GM23338 (cell line): ENCODE results near the gene CALM1. TPM values are rescaled to one million over a fixed set of nuclear protein-coding genes. Genes with fewer than 3 reads are reported as not detected.
A peak's percentile ranks its signal among the peaks of the same experiment; 100 is the strongest.

ENCODE experiments used
- ATAC-seq: fragments of 200-7000 bp; cut with Tn5 transposase; 3 replicates; pipeline ENCODE4 v1.9.1; 2020
- DNase-seq: peaks from one replicate; pipeline ENCODE4 v3.0.0-alpha.2; 2015; ENCODE audit warnings: low spot score
- H2AFZ ChIP-seq: fragments of 200-600 bp; sonication (generic); 2 replicates; pipeline ENCODE4 v1.8.0; 2016; ENCODE audit warnings: antibody characterized with exemption, mild to moderate bottlenecking, moderate library complexity
- H3F3A ChIP-seq: fragments of 200-600 bp; sonication (generic); replicated peaks from 2 replicates; pipeline ENCODE4 v1.8.0; 2017; ENCODE audit warnings: antibody characterized with exemption, mixed run types, low read depth
- H3K27ac ChIP-seq: fragments of 200-600 bp; sonication (generic); 2 replicates; pipeline ENCODE4 v1.6.1; 2016; ENCODE audit warnings: low read depth
- H3K27me3 ChIP-seq: fragments of 200-600 bp; sonication (generic); 2 replicates; pipeline ENCODE4 v1.8.0; 2016; ENCODE audit warnings: mild to moderate bottlenecking, mixed run types, moderate library complexity; ENCODE audit not compliant: insufficient read depth
- H3K36me3 ChIP-seq: fragments of 200-600 bp; sonication (generic); 2 replicates; pipeline ENCODE4 v1.8.0; 2016; ENCODE audit warnings: mild to moderate bottlenecking; ENCODE audit not compliant: insufficient read depth
- H3K4me1 ChIP-seq: fragments of 200-600 bp; sonication (generic); 2 replicates; pipeline ENCODE4 v1.8.0; 2016; ENCODE audit warnings: mild to moderate bottlenecking, moderate library complexity; ENCODE audit not compliant: insufficient read depth
- H3K4me2 ChIP-seq: fragments of 200-600 bp; sonication (generic); 2 replicates; pipeline ENCODE4 v1.7.1; 2017; ENCODE audit warnings: mixed run types
- H3K4me3 ChIP-seq: fragments of 200-600 bp; sonication (generic); 2 replicates; pipeline ENCODE4 v1.6.1; 2016; ENCODE audit warnings: mixed run types
- H3K79me2 ChIP-seq: fragments of 200-600 bp; sonication (generic); replicated peaks from 2 replicates; pipeline ENCODE4 v1.8.0; 2017; ENCODE audit warnings: mild to moderate bottlenecking; ENCODE audit not compliant: insufficient read depth
- H3K9me2 ChIP-seq: fragments of 200-600 bp; sonication (generic); 2 replicates; pipeline ENCODE4 v1.8.0; 2017; ENCODE audit not compliant: insufficient read depth
- H4K20me1 ChIP-seq: fragments of 200-600 bp; sonication (generic); replicated peaks from 2 replicates; pipeline ENCODE4 v1.8.0; 2017; ENCODE audit warnings: mild to moderate bottlenecking; ENCODE audit not compliant: insufficient read depth
- H3K27ac Mint-ChIP-seq: 2 replicates; pipeline ENCODE4 v1.8.0; 2020; ENCODE audit warnings: inconsistent platforms, mild to moderate bottlenecking, moderate library complexity, mixed read lengths
- H3K27me3 Mint-ChIP-seq: 3 replicates; pipeline ENCODE4 v1.8.0; 2022; ENCODE audit warnings: low read depth, mild to moderate bottlenecking, moderate library complexity, mixed read lengths, inconsistent platforms; ENCODE audit not compliant: insufficient read depth, poor library complexity
- H3K36me3 Mint-ChIP-seq: 3 replicates; pipeline ENCODE4 v1.8.0; 2021; ENCODE audit warnings: low read depth, mild to moderate bottlenecking, inconsistent platforms, moderate library complexity, mixed read lengths
- H3K4me1 Mint-ChIP-seq: 3 replicates; pipeline ENCODE4 v1.8.0; 2020; ENCODE audit warnings: mild to moderate bottlenecking, inconsistent platforms, mixed read lengths
- H3K4me3 Mint-ChIP-seq: 3 replicates; pipeline ENCODE4 v1.8.0; 2021; ENCODE audit warnings: moderate library complexity, mild to moderate bottlenecking, inconsistent platforms, mixed read lengths
- H3K9me3 Mint-ChIP-seq: 3 replicates; pipeline ENCODE4 v1.8.0; 2020; ENCODE audit warnings: moderate library complexity, mild to moderate bottlenecking, inconsistent platforms, mixed read lengths
- CTCF ChIP-seq, 2 experiments: fragments of 200-600 bp in 1 of 2; sonication (generic) in 1 of 2; conservative IDR thresholded peaks; 2 replicates each; pipeline versions ENCODE4 v1.5.1 to v1.6.1; 2016 to 2017; ENCODE audit warnings: antibody characterized with exemption in 2 of 2, low read depth in 2 of 2, mild to moderate bottlenecking in 2 of 2, moderate library complexity in 1 of 2
- ETS1 ChIP-seq: IDR thresholded peaks from 2 replicates; pipeline ENCODE4 v1.6.1; 2016; ENCODE audit warnings: antibody characterized with exemption
- EZH2 ChIP-seq: fragments of 200-600 bp; sonication (generic); IDR thresholded peaks from one replicate; pipeline ENCODE4 v1.8.0; 2017; ENCODE audit warnings: antibody characterized with exemption, mild to moderate bottlenecking, low read depth; ENCODE audit not compliant: unreplicated experiment
- EZH2phosphoT487 ChIP-seq: fragments of 200-600 bp; sonication (generic); IDR thresholded peaks from one replicate; pipeline ENCODE4 v1.8.1; 2018; ENCODE audit warnings: antibody characterized with exemption; ENCODE audit not compliant: unreplicated experiment
- POLR2AphosphoS5 ChIP-seq: IDR thresholded peaks from 2 replicates; pipeline ENCODE4 v1.6.1; 2016; ENCODE audit warnings: antibody characterized with exemption, low read depth
- ZNF114 ChIP-seq: fragments of 250-450 bp; sonication (Bioruptor Pico); IDR thresholded peaks from 2 replicates; pipeline ENCODE4 v1.5.0; 2020; ENCODE audit warnings: mild to moderate bottlenecking, moderate library complexity
- ZNF331 ChIP-seq: fragments of 250-450 bp; sonication (Bioruptor Pico); IDR thresholded peaks from 2 replicates; pipeline ENCODE4 v1.5.0; 2020; ENCODE audit warnings: low read depth, mild to moderate bottlenecking, moderate library complexity
- ZNF462 ChIP-seq: fragments of 250-450 bp; sonication (Bioruptor Pico); IDR thresholded peaks from 2 replicates; pipeline ENCODE4 v1.5.0; 2020; ENCODE audit warnings: mild to moderate bottlenecking, moderate library complexity
- polyA plus RNA-seq: library from polyadenylated mRNA; unstranded; fragments of >200 nt; fragmentation: Nextera tagmentation; extraction: Ambion mirVana; gene quantifications from 2 replicates; pipeline ENCODE4 v1.2.1, GENCODE V29; 2016
- total RNA-seq: library from RNA; depleted of rRNA; stranded (reverse); fragments of >200 nt; shearing (Covaris generic); gene quantifications from 2 replicates; pipeline ENCODE4 v1.2.3, GENCODE V29; 2014
- TF ChIP-seq, protein P1 (sequence below): IDR thresholded peaks from one replicate; pipeline ENCODE4 v1.6.1; 2018; ENCODE audit warnings: antibody characterized with exemption; ENCODE audit not compliant: unreplicated experiment

Gene CALM1
- total and polyA plus RNA-seq, 2 experiments from 2014 or later: 308 to 2,024 TPM

DNA sequence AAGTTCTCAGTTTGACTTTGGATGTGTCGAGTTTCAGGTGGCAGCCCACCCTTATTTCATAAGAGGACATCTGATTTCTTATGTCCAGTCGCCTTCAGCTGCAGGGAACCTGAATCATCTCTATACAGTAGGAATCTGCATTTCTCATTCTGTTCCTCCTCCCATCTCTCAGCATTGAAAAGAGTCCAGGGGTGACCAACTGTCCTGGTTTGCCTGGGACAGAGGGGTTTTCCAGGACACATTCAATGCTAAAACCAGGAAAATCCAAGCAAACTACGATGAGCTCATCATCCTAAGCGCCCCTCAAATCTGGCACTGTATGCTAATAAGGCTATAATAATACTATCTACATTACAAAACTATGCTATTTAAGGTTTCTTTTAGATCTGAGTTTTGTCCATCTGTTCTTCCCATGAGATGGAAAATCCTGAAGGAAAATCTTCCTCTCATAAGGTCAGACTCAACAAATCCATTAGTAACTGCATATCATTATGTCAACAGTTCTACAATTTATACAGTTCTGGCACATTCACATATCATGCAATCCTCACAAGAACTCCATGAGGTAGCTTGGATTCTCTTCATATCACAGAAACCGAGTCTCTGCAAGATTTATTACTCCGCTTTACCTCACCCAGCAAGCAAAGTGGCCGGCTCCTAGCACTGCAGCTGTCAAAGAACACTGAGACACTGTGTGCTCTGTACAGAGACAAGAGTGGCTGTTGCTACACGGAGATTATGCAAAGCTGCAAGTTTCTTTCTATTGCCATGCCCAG is 15.6 kb upstream of the CALM1 start (continued):
- no peak for TF ChIP-seq ZNF462 (CRISPR knock-in tag)
- TF ChIP-seq ZNF331 (CRISPR knock-in tag): no peak
- TF ChIP-seq ETS1: no peak
- no peak for TF ChIP-seq EZH2

GRCh38 chr14:90381999-90382451 is 14.8 kb upstream of the CALM1 start:
- Histone ChIP-seq H3K79me2 (no peaks in the 10 kb centered on the region), H3K4me3 (peak overlapping the region; percentile 69), H3K27me3 (peaks cover 5% of the 10 kb centered on the region; the same call in 1 of the 2 replicates), H2AFZ (peak overlapping the region; percentile 86), H4K20me1 (no peaks in the 10 kb centered on the region), H3K4me1 (peaks cover 21% of the 10 kb centered on the region), H3K36me3 (no peaks in the 10 kb centered on the region), H3K9me2 (no peaks in the 10 kb centered on the region), H3F3A (0 out of 2 replicates have a peak, but pooled peaks cover 7% of the 10 kb centered on the region), H3K27ac (peak overlapping the region; percentile 99), H3K4me2 (peak overlapping the region; percentile 89)
- Mint-ChIP-seq H3K27me3 (no peaks in the 10 kb centered on the region), H3K27ac (no peak overlapping the region), H3K4me1 (peaks cover 9% of the 10 kb centered on the region), H3K9me3 (no peaks in the 10 kb centered on the region), H3K36me3 (no peaks in the 10 kb centered on the region), H3K4me3 (no peak overlapping the region)
- peak; percentile 2; the same call in 1 of the 3 replicates for ATAC-seq
- no peak for TF ChIP-seq CTCF (conservative IDR thresholded peaks at IDR 0.05; ENCODE audit: low read depth in 2 of 2)
- no peak for TF ChIP-seq ZNF114
- no peak for TF ChIP-seq POLR2AphosphoS5
- TF ChIP-seq, protein P1, sequence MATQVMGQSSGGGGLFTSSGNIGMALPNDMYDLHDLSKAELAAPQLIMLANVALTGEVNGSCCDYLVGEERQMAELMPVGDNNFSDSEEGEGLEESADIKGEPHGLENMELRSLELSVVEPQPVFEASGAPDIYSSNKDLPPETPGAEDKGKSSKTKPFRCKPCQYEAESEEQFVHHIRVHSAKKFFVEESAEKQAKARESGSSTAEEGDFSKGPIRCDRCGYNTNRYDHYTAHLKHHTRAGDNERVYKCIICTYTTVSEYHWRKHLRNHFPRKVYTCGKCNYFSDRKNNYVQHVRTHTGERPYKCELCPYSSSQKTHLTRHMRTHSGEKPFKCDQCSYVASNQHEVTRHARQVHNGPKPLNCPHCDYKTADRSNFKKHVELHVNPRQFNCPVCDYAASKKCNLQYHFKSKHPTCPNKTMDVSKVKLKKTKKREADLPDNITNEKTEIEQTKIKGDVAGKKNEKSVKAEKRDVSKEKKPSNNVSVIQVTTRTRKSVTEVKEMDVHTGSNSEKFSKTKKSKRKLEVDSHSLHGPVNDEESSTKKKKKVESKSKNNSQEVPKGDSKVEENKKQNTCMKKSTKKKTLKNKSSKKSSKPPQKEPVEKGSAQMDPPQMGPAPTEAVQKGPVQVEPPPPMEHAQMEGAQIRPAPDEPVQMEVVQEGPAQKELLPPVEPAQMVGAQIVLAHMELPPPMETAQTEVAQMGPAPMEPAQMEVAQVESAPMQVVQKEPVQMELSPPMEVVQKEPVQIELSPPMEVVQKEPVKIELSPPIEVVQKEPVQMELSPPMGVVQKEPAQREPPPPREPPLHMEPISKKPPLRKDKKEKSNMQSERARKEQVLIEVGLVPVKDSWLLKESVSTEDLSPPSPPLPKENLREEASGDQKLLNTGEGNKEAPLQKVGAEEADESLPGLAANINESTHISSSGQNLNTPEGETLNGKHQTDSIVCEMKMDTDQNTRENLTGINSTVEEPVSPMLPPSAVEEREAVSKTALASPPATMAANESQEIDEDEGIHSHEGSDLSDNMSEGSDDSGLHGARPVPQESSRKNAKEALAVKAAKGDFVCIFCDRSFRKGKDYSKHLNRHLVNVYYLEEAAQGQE: no peak
- no peak for TF ChIP-seq EZH2phosphoT487
- DNase-seq: peak; percentile 75
